ENCODE results near the gene NTRK3.

DNA sequence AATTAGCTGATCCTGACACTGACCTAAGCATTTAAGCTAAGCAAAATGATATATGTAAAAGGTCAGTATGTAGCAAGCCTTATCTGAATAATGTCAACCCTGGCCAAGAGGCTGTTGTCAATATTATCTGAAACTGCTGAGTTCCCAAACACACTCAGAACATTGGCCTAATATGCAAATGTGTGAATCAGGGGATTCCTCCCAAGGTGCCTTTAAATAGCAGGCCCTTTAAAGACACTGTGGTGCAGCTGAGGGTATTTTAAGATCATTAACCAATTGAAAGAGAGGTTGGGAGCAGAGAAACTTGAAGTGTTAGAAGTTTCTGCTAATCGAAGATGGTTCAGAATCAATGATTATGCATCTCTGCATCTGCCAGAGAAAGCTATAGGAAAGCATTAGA lies 207.0 kb downstream of the NTRK3 start:
- TF ChIP-seq EZH2 (IDR thresholded peaks at IDR 0.05; ENCODE audit: low read depth) = no peak
- TF ChIP-seq, protein P1, sequence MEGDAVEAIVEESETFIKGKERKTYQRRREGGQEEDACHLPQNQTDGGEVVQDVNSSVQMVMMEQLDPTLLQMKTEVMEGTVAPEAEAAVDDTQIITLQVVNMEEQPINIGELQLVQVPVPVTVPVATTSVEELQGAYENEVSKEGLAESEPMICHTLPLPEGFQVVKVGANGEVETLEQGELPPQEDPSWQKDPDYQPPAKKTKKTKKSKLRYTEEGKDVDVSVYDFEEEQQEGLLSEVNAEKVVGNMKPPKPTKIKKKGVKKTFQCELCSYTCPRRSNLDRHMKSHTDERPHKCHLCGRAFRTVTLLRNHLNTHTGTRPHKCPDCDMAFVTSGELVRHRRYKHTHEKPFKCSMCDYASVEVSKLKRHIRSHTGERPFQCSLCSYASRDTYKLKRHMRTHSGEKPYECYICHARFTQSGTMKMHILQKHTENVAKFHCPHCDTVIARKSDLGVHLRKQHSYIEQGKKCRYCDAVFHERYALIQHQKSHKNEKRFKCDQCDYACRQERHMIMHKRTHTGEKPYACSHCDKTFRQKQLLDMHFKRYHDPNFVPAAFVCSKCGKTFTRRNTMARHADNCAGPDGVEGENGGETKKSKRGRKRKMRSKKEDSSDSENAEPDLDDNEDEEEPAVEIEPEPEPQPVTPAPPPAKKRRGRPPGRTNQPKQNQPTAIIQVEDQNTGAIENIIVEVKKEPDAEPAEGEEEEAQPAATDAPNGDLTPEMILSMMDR (conservative IDR thresholded peaks at IDR 0.05) = no peak

Data from PC-9 (cell line).